CD4-positive, alpha-beta T cell treated with Interleukin-6 at 100 ng/mL for 8 hours (primary cell): Measurements from ENCODE around the gene SNX30.

Experiments used
- DNase-seq: peaks from one replicate; pipeline ENCODE4 v3.0.0-alpha.2; 2020; ENCODE audit warnings: mixed read lengths, low spot score

The SNX30 gene

DNA sequence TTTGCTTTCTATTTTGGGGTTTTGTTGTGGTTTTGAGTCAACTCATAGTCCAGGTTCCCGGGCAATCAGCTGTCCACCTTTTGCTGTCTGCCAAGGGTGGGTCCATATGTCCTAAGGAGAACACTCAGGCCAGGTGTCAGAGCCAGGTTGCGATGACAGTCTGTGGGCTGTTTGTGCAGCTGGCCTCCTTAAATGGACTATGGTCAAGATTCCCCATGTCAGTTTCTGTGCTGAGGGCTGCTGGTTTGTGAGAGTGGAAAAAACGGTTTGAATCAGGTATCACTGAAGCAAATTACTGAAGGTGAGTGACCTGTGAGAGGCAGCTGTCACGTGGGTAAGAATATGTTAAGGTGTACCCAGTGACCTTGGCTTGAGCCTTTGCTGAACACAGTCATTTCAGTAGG lies 33.0 kb downstream of the SNX30 start:
- no peak for DNase-seq

DNA sequence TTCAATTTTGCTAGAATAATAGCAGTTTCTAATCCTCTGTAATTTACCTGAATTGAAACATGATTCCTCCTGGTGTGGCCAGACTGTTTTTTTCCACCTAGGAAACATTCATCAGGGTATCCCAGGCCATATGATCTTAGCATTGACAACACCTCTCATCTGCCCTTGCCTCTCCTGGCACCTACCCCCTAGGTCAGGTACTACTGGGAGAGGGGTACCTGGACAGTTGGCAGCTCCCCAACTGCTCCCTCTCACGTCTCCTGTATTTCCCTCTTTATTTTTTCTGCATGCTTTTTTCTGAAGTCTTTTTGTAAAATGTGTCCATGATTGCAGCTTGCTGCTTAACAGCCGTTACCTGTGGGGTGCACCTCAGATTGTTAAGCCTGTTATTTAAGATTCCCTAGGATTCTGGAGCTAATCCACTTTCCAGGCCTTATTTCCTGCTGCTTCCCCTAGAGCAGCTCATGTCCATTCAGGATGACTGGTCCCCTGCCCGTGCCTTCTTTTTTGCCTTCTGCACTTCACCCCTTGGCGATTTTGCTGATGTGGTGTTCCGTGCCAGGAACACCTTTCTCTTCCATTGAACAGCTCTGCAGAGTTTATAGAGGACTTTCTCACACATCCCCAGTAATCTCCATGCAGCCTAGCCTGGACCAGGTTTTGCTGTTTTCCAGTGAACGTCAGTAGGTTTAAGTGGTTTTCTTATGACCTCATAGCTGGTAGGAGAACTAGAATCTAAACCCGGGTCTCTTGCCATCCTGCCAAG lies 33.6 kb downstream of the SNX30 start:
- no peak for DNase-seq

DNA sequence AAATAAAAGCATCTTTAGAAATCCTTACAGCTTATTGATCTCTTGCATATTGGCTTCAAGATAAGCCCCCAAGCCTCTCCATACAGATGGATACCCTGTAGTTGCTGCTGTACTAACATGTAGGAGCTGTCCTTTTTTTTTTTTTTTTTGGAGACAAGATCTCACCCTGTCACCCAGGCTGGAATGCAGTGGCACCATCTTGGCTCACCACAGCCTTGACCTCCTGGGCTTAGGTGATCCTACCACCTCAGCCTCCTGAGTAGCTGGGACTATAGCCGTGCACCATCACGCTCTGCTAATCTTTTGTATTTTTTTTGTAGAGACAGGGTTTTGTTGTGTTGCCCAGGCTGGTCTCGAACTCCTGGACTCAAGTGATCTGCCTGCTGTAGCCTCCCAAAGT lies 35.4 kb downstream of the SNX30 start:
- no peak for DNase-seq

DNA sequence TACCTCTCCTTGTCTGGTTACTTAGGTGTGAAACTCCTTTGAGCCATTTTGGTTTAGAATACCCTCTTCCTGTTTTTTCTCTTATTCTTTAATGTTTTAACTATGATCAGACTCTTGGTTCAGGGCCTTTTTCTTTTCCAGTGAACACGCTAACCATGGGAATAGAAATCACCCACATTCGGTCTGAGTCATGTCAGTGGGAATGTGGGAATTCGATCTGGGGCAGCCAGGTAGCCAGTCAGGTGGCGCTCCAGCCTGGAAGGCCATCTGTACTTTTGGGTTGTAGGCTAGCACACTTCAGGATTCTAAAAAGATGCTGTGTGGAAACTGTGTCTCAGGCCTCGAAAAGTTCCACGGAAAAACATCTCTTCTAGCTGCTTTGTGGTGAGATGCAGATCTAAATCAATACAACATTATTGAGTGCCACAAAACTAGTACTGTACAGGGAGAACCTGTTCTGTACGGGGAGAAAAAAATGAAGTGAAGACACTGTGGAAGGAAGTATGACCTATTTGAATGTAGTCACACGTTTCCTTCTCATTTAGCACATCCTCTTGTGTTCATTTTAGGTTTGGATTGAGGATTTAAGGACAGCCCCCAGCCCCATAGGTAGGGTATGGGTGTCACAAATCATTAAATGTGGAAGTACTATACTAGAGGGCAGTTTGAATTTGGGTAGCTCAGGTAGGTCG lies 36.4 kb downstream of the SNX30 start:
- no peak for DNase-seq

DNA sequence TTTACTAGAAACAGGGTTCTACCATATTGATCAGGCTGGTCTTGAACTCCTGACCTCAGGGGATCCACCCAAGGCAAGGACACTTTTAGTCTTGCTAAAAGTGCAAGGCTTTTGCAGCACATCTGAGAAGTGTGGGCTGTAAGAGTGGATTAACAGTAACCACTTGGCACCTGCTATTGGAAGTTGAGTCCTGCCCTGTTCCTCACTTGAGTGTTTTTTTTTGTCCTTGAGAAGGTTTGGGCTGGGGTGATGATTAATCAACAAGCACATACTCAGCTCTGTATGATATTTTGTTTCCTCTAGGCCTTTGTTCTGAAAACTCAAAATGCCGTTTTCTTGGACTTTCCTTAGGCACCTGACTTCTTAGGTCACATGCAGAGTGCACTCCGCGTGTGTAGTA lies 37.4 kb downstream of the SNX30 start:
- DNase-seq = no peak

DNA sequence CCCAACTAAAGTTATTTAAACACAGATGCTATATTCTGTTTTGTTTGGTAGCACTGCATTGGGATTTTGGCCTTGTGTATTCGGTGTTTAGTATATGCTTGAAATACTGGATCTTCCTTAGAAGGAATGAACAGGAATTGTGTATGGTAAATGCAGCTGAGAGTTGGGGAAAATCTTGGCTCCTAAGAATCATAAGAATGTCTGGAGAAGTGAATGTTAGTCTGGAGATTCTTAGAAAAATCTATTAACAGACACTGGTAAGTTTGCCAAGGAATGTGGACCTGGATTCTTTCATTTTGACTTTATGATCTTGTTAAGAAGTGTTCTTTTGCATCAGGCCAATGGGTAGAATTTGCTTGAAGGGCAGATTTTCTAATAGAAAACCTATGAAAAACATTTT lies 38.9 kb downstream of the SNX30 start:
- no peak for DNase-seq

DNA sequence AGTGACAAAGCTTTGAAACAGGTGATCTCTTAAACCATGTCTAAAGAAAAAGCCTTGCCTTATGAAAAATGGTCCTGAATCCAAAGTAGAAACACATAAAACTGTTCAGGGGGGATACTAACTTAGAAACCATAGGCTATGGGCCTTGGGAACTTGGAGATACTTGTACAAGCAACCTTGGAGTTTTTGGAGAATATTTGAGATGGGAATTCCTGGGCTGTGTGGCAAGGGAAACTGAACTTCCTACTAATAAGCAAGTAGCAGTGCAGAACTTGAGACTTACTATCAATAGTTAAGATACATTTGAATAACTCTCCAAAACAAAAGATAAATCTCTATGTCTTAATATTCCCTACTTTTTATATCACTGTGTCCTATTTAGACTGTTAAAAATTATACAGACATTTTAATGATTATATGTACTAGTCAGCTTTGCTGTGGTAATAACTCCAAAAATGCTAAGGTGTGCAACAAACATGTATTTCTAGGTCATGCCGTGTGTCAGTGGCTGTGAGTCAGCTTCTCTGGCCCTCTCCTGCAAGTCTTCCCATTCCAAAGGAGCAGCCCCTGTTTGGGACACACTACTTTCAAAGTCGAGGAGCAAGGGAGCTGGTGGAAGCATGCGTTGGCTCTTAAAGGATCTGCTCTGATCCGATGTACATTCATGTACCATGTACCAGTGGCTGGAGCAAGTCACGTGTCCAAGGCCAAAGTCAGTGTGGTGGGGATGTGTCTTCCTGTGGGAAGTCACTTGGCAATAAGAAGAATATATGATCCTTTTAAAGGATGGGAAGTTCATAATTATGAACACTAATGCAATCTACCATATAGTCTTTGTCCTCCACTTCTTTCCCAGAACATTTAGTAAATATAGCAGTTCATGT lies 39.6 kb downstream of the SNX30 start:
- no peak for DNase-seq

DNA sequence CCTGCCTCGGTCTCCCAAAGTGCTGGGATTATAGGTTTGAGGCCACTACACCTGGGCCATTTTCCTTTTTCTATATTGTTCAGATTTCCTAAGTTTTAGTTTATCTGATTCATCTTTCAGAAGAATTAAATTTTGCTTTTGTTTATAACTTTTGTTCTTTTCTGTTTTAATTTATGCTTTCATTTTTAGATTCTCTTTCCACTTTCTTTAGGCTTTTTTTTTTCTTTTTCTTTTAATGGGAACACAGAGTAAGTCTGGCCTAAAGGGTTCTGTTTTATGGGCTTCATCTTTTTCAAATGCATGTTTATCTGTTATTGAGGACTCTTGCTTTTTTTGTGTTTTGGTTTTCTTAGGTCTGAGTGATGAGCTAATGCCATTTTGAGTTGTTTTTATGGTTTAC lies 42.1 kb downstream of the SNX30 start:
- no peak for DNase-seq

DNA sequence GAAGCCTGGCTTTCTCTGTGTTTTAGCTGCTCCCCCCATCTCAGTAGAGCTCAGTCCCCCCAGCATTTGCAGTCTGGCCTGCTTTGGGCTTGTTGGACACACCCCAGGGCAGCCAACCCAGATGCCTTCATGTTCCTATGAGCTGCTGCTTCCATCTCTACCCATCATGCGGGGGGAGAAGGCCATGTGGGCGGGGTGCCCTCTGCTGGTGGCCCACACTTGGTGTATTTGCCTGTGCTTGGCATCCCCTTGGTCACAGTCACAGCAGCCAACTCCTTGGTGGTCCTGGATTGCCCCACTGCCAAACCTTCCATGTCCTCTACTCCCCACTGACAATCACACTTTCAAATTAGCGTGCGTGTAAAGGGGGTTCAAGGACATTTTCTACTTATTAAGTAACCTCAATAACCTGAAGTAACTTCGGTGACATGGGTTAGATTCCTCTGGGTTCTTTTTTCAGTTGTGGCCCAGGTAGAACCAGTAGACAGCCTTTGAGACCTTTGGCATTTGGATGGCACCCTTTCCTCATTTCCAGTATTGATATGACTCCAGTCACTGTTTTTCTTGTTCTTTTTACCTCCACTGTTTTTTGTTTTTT lies 42.8 kb downstream of the SNX30 start:
- DNase-seq = peak; percentile 77

DNA sequence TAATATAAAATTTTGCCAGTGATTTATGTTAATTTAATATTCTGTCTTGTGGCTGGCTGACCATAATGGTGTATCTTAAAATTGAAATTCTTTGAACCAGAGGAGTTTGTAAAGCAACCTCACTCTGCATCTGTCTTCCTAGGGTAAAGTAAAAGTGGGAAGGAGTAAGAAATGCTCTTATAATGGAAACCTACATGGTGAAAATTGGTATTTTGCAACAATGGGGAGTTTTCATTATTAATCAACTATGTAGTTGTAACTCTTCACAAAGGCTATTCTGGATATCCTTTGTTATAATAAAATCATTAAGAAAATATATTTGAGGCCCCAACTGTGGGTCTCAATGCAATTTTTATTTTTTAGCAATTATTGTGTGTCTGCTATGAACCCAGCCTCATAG lies 44.2 kb downstream of the SNX30 start:
- no peak for DNase-seq

DNA sequence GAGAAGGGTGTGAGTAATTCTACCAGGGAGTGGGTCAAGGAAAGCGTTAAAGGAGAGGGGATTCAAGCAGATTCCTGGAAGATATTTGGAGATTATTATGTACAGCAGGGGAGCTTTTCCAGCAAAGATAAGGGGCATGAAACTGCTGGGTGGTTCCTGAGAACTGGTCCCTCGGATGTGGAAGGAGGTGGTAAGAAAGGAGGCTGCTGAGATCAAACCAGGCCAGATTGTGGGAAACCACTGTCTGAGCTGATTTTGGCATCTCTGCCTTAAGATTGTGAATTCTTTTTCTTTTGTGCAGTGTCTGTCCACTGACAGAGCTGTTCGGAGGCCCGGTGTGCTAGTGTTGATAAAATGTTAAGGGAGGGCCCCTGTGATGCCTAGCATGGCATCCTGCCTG lies 45.4 kb downstream of the SNX30 start:
- DNase-seq = no peak

DNA sequence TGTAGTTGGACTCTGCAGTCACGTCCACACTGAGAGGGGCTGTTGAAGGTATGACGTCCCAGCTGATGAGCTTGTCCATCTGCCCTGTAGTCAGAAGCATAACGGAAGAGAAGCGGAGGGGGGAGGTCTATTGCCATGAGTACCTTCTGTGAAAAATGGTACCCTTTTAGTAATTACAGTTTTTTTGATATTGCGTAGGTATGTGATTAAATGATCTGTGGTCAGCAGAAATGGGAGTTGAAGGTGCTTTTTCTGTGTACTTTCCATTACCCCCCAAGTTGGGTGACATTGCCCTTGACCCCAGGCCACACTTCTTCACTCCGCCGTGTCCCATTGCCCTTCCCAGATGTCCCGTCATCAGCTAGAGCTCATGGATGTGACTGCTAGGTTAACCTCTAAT lies 45.9 kb downstream of the SNX30 start:
- no peak for DNase-seq

DNA sequence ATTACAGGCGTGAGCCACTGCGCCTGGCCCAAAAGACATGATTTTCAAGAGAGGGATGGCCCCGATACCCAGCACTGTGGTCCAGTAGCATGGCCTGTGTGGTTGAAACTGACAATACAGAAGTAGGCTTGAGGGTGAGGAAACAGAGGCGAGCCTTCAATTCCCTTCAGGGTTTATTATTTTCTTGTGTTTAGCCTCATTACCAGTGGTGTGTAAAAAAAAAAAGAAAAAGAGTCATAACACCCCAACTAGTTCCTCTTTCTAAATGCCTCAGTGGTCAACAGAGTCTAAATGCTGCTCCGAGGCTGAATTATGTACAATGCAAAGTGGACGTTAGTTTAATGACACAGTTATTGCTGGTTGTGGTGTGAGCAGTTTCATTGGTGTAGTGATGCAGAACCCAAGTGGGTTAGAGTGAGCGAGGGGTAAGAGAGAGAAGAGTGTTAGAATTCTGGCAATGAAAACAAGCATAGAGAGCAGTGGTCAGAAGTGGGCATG lies 58.8 kb downstream of the SNX30 start:
- no peak for DNase-seq

DNA sequence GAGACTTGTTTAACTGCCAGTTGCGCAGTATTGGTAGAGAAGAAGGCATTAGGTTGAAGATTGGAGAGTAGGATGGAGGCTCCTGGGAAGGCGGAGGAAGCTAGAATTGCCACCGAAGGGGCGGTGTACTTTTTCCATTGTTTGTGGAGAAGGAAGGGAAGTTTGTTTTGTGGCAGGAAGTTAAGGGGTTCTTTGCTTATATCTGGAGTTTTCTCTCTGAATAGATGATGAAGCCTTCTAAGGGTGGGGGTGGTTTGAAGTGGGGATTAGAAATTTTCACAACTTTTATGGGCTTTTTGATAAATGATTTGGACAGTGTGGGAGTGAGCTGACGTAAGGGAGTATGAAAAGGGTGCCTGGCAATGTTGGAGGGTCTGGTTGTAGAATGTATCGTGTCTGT lies 59.3 kb downstream of the SNX30 start:
- DNase-seq = no peak

DNA sequence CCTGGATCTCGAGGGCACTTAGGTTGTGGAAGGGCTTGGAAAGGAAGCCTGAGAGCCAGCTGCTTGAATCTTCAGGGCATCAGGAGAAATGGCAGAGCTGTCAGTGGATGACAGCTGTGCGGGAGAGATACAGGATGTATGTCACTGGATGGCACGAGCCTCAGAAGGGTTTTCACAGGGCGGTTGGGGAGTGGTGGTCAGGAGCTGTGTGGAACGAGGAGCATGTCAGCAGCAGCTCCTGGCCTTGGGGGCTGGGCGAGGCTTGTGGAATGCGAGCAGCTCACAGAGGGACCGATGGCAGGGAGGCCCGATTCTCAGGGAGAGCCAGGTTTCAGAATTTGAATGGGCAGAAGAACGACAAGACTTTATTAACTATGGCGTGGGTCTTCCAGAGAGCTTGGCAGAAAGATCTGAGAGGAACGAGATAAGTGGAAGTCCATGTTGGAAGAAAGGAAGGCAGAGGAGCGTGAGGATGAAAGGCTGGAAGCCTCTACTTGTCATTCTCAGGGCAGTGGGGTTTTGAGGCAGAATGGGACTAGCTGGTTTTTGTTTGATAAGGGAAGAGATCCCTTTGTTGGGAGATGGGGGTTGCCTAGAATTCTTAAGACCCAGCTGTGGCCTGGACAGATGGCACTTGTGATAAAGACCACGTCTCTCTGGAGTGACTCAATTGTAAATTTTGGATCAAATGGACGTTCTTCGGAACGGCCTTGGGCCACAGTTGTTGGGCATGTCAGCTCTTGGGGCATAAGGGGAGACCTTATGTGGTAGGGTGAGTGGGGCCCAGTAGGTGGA lies 60.3 kb downstream of the SNX30 start:
- no peak for DNase-seq

DNA sequence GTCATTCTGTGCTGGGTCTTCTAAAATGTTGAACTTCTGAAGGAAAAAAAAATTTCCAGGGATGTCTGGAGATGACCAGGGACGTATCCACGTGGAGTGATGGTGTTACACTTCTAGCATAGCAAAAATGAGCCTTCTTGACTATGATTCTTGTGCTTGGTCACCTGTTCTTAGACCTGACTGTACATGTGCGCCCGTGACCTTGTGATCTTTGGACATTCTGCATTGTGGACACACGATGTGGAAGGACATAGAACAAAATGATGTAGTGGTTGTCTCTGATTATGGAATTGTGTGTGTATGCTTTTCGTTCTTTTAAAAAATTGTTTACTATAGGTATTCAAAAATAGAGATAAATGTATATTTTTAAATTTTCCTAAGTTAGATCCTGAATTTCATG lies 61.0 kb downstream of the SNX30 start:
- DNase-seq = no peak

DNA sequence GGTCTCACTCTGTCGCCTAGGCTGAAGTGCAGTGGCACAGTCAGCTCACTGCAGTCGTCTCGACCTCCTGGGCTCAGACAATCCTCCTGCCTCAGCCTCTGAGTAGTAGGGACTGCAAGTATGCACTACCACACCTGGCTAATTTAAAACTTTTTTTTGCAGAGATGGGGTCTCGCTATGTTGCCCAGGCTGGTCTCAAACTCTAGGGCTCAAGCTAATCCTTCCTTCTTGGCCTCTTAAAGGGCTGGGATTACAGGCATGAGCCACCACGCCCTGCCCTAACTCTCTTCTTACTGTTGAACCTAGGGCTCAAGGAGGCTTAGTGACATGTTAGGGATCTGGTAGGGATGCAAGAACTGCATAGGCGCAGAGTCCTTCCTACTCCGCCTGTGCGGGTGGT lies 65.3 kb downstream of the SNX30 start:
- no peak for DNase-seq

DNA sequence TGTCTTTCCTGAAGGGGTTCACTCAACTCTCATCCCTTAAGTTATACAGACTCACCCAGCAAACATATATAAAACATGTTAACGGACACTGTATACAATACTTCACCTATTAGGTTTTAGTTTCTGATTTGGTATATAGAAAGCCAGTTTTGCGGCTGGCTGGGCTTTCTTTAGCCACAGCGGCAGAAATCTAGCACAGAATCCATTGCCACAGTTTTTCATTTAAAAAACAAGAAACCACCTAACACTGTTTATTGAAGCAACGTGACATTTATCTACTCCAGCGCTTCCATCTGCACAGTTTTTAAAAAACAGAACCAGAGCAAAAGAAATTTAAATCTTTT lies 67.3 kb downstream of the SNX30 start:
- DNase-seq = no peak

DNA sequence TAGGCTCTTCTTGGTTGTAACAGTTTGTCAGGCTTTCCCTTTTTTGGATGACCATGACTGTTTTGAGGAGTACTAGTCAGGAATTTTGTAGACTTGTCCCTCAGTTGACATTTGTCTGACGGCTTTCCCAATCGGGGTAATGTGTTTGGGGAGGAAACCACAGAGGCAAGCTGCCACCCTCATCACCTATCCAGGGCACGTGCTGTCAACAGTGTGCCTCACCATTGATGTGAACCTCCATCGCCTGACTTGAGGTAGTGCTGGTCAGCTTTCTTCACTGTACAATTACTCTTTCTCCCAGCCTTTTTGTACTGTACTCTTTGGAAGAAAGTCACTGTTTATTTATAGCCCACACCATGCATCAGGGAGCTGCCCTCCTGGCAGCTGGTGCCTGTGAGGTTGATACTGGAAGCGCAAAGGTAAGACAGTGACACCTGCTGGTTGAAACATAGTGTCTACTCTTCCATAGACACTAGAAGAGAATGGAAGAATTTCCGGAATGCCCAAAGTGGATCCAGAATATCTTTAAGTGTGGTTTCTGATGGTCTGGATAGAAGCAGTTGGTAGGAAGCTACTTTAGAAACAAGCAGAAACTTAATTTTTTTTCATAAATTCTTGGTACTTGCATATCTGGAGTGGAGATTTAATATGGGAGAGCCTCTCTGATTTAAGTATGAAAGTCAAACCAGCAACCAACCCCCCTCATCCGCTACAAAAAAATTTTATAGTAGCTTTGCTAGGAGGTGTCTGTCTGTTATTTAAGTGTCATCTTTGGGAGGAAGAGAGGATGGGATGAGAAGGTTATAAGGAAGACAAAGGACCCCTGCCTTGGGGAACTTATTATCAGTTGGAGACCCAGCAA lies 69.3 kb downstream of the SNX30 start:
- DNase-seq = peak; percentile 6

DNA sequence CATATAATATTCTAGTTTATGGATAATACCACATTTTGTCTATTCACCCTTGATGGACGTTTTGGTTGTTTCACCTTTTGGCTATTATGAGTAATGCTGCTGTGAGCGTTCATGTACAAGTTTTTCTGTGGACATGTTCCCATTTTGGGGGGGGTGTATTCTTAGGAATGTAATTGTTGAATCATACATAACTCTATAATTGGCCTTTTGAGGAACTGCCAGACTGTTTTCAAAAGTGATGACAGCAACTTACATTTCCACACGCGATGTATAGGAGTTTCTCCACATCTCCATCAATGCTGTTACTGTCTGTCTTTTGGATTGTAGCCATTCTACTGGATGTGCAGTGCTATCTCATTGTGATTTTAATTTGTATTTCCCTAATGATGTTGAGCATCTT lies 70.3 kb downstream of the SNX30 start:
- DNase-seq = no peak

DNA sequence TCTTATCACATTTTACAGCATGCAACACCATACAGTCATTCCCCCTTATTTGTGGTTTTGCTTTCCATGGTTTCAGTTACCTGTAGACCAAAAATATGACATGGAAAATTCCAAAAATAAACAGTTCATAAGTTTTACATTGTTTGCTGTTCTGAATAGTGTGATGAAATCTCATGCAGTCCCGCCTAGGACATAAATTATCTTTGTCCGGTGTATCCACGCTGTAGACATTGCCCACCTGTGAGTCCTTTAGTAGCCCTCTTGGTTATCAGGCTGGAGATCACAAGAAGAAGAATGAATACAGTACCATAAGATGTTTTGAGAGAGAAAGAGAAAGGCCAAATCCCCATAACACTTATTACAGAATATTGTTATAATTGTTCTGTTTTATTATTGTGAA lies 72.1 kb downstream of the SNX30 start:
- no peak for DNase-seq
